ENCODE results near the gene NPW. TPM values are rescaled to one million over a fixed set of nuclear protein-coding genes. Genes with fewer than 3 reads are reported as not detected.

Gene NPW
- total RNA-seq, 1 donor = 1.3 TPM

DNA sequence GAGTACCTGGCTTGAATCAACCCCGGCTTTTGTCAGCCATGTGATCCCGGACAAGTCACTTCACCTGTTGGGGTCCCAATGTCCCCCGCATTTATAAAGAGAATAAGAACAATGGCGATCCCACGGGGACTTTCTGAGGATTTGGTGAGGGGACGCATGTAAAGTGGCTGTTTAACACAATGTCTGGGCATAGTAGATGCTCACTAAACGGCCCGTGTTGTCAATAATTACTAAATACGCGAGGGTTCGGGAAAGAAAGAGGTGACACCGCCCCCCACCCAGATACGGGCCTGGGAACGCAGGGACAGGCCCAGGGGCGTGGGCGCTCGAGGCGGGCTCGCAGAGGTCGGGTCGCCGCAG is 28.0 kb upstream of the NPW start:
- no peak for DNase-seq (ENCODE audit: low read depth)
- TF ChIP-seq CTCF (IDR thresholded peaks at IDR 0.05; ENCODE audit: insufficient read depth, low read depth, low read length) = no peak
- peak overlapping the region; percentile 40 for H3K4me3 ChIP-seq (ENCODE audit: low read depth, low read length)

GRCh38 chr16:1991948-1992703 is 27.5 kb upstream of the NPW start:
- H3K4me3 ChIP-seq (ENCODE audit: low read depth, low read length) = peak overlapping the region; percentile 40
- peak; percentile 89 for DNase-seq (ENCODE audit: low read depth)
- no peak for TF ChIP-seq CTCF (IDR thresholded peaks at IDR 0.05; ENCODE audit: insufficient read depth, low read depth, low read length)

- DNase-seq (ENCODE audit: low read depth) = no peak
- no peak overlapping the region for H3K4me3 ChIP-seq (ENCODE audit: low read depth, low read length)
- TF ChIP-seq CTCF (IDR thresholded peaks at IDR 0.05; ENCODE audit: insufficient read depth, low read depth, low read length) = no peak
These were observed 26.8 kb upstream of the NPW start for GRCh38 chr16:1992704-1993317.

DNA sequence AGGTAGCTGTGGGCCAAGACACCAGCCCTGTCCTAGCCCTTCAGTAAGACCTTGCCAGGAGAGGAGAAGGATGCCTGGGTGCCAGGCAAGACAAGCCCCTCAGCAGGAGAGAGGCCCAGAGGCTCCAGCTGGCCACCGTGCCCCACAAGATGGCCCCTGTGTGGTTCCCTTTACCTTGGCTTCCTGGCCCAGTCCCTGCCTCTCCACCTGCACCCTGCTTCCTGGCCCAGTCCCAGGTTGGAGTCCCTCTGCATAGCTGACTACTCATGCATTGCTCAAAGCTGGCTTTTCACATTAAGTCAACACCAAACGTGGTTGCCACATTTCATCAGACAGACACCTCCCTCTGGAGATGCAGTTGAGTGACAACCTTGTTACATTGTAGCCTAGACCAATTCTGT is 25.9 kb upstream of the NPW start:
- no peak overlapping the region for H3K4me3 ChIP-seq (ENCODE audit: low read depth, low read length)
- TF ChIP-seq CTCF (IDR thresholded peaks at IDR 0.05; ENCODE audit: insufficient read depth, low read depth, low read length) = no peak
- no peak for DNase-seq (ENCODE audit: low read depth)

DNA sequence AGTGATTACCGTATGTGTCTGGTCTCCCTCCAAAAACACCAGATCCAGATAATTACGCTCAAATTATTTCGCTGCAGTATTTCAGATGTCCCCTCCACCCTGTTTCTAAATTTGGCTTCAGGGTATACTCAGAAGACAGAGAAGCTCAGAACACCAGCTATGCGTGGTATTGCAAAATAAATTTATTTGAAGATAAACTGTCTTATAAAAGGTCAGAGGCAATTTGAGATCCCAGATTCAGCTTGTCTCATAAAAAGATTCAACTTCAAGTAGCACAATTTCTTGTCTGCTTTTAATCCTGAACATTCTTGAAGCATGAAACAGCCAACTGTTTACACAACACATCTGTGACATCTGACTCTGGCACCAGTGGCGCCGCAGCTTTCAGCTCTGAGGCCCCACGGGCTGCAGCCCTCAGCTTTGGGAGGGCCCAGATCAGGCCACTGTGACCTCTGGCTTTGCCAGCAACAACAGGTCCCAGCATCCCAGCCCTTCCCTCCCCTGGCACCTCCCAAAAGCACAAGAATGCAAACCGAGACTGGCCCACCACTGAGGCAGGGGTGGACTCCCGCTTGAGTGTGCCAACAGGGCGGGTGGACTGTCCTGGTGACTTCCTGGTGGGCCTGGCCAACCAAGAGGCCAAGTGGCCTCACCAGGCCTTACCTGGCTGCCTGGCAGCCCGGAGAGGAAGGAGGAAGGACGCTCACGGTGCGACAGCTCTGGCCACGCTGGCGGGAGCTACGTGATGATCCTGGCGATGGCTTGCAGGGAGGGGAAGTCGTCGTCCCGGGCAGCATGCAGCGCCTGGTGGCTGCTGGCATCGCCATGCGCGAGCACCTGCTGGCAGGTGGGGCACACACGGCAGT is 21.9 kb upstream of the NPW start:
- DNase-seq (ENCODE audit: low read depth) = peak; percentile 97

More for the DNA sequence above, 21.9 kb upstream of the NPW start:
- TF ChIP-seq CTCF (IDR thresholded peaks at IDR 0.05; ENCODE audit: insufficient read depth, low read depth, low read length) = no peak
- H3K4me3 ChIP-seq (ENCODE audit: low read depth, low read length) = no peak overlapping the region

Data from fibroblast of villous mesenchyme (primary cell).